Mucosa of stomach (tissue), 1 donor: ENCODE results near the gene KCNQ1.

Experiments
- H3K27me3 ChIP-seq: one replicate; pipeline ENCODE4 v1.7.0; 2013; ENCODE audit warnings: mild to moderate bottlenecking, low read length; ENCODE audit not compliant: control insufficient read depth, insufficient read depth
- H3K36me3 ChIP-seq: one replicate; pipeline ENCODE4 v1.7.0; 2013; ENCODE audit warnings: low read length; ENCODE audit not compliant: control insufficient read depth, insufficient read depth
- H3K4me1 ChIP-seq: one replicate; pipeline ENCODE4 v1.7.0; 2013; ENCODE audit warnings: mild to moderate bottlenecking, low read length; ENCODE audit not compliant: control insufficient read depth, insufficient read depth
- H3K4me3 ChIP-seq: one replicate; pipeline ENCODE4 v1.7.0; 2013; ENCODE audit warnings: low read length
- H3K9ac ChIP-seq: one replicate; pipeline ENCODE4 v1.7.0; 2013; ENCODE audit warnings: mild to moderate bottlenecking, low read length, moderate library complexity
- H3K9me3 ChIP-seq: one replicate; pipeline ENCODE4 v1.7.0; 2013; ENCODE audit warnings: mild to moderate bottlenecking, low read length, moderate library complexity; ENCODE audit not compliant: control insufficient read depth
- donor health status: Pancreatic carcinoma.

Gene KCNQ1

GRCh38 chr11:2672553-2673249 lies 227.9 kb downstream of the KCNQ1 start:
- no peaks in the 10 kb centered on the region for H3K36me3 ChIP-seq
- no peaks in the 10 kb centered on the region for H3K9me3 ChIP-seq
- H3K9ac ChIP-seq, result no peak overlapping the region
- no peak overlapping the region for H3K4me3 ChIP-seq
- H3K27me3 ChIP-seq, result no peaks in the 10 kb centered on the region
- peaks cover 5% of the 10 kb centered on the region for H3K4me1 ChIP-seq

DNA sequence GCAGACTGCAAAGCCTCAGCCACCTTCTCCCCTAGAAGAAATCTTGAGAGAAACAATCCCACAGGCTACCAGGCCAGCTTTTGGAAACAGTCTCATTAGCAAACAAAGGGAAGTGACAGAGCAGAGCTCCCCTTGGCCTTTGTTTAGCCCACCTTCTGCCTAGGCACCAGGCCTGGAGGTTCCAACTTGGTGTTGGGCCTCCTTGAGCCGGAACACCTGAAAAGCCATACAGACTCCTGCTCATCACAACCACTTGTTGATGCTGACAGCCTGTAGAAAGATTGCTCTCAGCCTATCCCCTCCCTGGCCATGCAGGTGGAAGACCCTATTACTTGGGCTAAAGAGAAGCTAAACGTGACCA lies 228.4 kb downstream of the KCNQ1 start:
- H3K36me3 ChIP-seq, result no peaks in the 10 kb centered on the region
- H3K9ac ChIP-seq, result no peak overlapping the region
- no peaks in the 10 kb centered on the region for H3K27me3 ChIP-seq
- no peak overlapping the region for H3K4me3 ChIP-seq
- H3K4me1 ChIP-seq, result peaks cover 5% of the 10 kb centered on the region
- no peaks in the 10 kb centered on the region for H3K9me3 ChIP-seq

- H3K4me1 ChIP-seq, result peaks cover 5% of the 10 kb centered on the region
- H3K4me3 ChIP-seq, result no peak overlapping the region
- H3K27me3 ChIP-seq, result no peaks in the 10 kb centered on the region
- H3K36me3 ChIP-seq, result no peaks in the 10 kb centered on the region
- no peak overlapping the region for H3K9ac ChIP-seq
- no peaks in the 10 kb centered on the region for H3K9me3 ChIP-seq
Measured at GRCh38 chr11:2673871-2674471, 229.2 kb downstream of the KCNQ1 start.

DNA sequence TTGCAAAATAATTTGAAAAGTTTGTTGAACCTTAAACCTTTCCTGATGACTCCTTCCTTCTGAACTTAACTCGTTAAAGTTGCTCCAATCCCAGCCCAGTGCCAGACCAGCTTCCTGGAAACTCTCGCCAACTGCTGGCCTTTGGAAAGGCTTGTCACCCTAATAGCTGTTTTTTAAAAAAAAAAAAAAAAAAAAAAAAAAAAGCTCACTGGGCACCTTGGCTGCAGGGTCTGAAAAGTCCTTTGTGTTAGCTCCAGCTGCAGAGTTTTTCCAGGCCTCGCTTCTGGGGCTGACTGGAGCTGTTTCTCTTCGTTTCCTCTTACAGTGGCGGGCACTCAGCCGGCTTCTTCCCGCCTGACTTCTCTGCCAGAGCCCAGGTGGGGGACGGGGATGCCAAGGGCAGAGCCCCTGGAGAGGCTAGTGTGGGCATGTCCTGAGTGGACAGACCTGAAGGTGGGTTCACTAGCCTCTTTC lies 229.9 kb downstream of the KCNQ1 start:
- peaks cover 5% of the 10 kb centered on the region for H3K4me1 ChIP-seq
- H3K36me3 ChIP-seq, result no peaks in the 10 kb centered on the region
- H3K27me3 ChIP-seq, result no peaks in the 10 kb centered on the region
- no peak overlapping the region for H3K4me3 ChIP-seq
- H3K9ac ChIP-seq, result no peak overlapping the region
- no peaks in the 10 kb centered on the region for H3K9me3 ChIP-seq

DNA sequence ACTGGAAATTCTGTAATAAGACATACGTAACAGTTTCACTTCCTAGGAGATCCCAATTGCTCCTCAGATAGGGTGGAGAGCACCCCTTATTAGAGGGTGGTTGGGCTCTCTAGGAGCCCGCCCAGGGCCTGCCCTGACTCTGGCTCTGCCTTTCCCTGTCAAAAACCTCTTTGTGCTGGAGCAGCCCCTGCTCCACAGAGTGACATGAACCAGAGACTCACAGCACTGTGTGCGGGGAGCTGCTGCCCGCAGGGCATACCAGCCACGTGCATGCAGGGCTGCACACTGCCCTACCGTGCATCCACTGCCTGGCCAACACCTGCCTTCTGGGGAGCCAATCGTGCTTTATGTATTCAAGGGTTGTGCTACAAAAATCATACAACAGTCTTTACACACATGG lies 230.7 kb downstream of the KCNQ1 start:
- Histone ChIP-seq H3K9ac (no peak overlapping the region), H3K9me3 (no peaks in the 10 kb centered on the region), H3K36me3 (no peaks in the 10 kb centered on the region), H3K4me1 (peaks cover 5% of the 10 kb centered on the region), H3K4me3 (no peak overlapping the region), H3K27me3 (no peaks in the 10 kb centered on the region)

DNA sequence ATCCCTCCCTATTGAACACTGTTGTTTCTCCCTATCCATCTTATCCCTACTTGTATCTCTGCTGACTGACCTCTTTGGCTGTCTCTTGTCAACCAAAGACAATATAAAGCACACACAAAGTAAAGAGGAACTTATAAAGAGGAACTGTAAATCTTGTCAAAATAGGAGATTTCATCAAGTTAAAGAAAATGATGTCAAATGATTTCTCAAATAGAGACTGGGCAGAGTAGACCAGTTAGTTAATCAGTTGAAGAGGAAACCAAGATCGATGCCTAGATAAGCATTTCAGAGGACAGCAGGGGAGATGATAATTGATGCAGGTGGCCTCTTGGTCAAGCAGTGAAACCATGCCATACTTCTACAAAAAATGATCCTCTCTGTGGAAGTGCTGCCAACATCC lies 232.3 kb downstream of the KCNQ1 start:
- Histone ChIP-seq H3K9ac (no peak overlapping the region), H3K27me3 (no peaks in the 10 kb centered on the region), H3K36me3 (no peaks in the 10 kb centered on the region), H3K4me3 (no peak overlapping the region), H3K9me3 (no peaks in the 10 kb centered on the region), H3K4me1 (peaks cover 5% of the 10 kb centered on the region)

GRCh38 chr11:2678396-2678795 lies 233.6 kb downstream of the KCNQ1 start:
- H3K27me3 ChIP-seq, result no peaks in the 10 kb centered on the region
- no peak overlapping the region for H3K9ac ChIP-seq
- no peak overlapping the region for H3K4me3 ChIP-seq
- H3K9me3 ChIP-seq, result no peaks in the 10 kb centered on the region
- H3K36me3 ChIP-seq, result no peaks in the 10 kb centered on the region
- peaks cover 5% of the 10 kb centered on the region for H3K4me1 ChIP-seq

- no peaks in the 10 kb centered on the region for H3K27me3 ChIP-seq
- H3K9me3 ChIP-seq, result no peaks in the 10 kb centered on the region
- no peaks in the 10 kb centered on the region for H3K36me3 ChIP-seq
- H3K4me3 ChIP-seq, result no peak overlapping the region
- H3K9ac ChIP-seq, result no peak overlapping the region
- H3K4me1 ChIP-seq, result peaks cover 11% of the 10 kb centered on the region
Measured at GRCh38 chr11:2679011-2679676, 234.3 kb downstream of the KCNQ1 start.

DNA sequence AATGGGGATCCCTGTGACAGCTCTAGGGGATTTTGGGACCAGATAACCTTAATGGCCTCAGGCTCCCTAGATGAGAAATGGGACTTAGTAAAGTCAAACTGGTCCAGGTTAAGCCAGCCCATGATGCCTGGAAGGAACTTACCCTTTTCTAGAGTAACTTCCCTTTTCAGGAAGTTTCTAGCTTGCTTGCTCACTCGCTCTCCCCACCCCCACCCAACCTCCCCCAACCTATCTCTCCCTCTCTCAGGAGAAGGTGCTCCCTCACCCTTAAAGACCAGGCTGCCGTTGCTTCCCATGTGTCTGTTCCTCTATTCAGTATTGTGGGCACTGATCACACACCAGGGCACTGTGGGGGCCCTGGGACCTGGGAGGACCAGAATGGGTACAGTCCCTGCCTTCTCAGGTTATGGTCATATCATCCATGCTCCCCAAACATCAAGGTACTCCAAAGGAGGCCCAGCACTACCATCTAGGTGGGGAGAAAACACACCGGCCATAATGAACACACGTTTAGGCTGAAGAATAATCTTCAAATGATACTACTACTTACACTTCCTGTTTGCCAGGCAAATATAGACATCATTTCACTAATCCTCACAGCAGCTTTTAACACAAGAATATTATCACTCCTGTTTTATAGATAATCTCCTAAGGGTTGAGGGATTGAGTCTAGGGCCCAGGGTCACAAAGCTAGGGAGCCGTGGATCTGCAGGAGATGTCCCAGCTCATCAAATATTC lies 236.8 kb downstream of the KCNQ1 start:
- Histone ChIP-seq H3K9ac (no peak overlapping the region), H3K4me1 (peaks cover 8% of the 10 kb centered on the region), H3K36me3 (no peaks in the 10 kb centered on the region), H3K4me3 (no peak overlapping the region), H3K27me3 (no peaks in the 10 kb centered on the region), H3K9me3 (no peaks in the 10 kb centered on the region)

GRCh38 chr11:2683806-2684205 lies 239.0 kb downstream of the KCNQ1 start:
- no peaks in the 10 kb centered on the region for H3K9me3 ChIP-seq
- H3K27me3 ChIP-seq, result no peaks in the 10 kb centered on the region
- no peak overlapping the region for H3K4me3 ChIP-seq
- H3K9ac ChIP-seq, result no peak overlapping the region
- H3K36me3 ChIP-seq, result no peaks in the 10 kb centered on the region
- peaks cover 17% of the 10 kb centered on the region for H3K4me1 ChIP-seq

GRCh38 chr11:2684581-2684980 lies 239.8 kb downstream of the KCNQ1 start:
- Histone ChIP-seq H3K9ac (no peak overlapping the region), H3K9me3 (no peaks in the 10 kb centered on the region), H3K27me3 (no peaks in the 10 kb centered on the region), H3K4me3 (no peak overlapping the region), H3K4me1 (peaks cover 17% of the 10 kb centered on the region), H3K36me3 (no peaks in the 10 kb centered on the region)

- H3K9ac ChIP-seq, result no peak overlapping the region
- no peaks in the 10 kb centered on the region for H3K27me3 ChIP-seq
- H3K4me3 ChIP-seq, result no peak overlapping the region
- peaks cover 19% of the 10 kb centered on the region for H3K4me1 ChIP-seq
- H3K9me3 ChIP-seq, result no peaks in the 10 kb centered on the region
- no peaks in the 10 kb centered on the region for H3K36me3 ChIP-seq
Measured at GRCh38 chr11:2685051-2685450, 240.2 kb downstream of the KCNQ1 start.
